SIG-M5 (cell line): Measurements from ENCODE around the gene CATSPERE.
"Not testable (repeated sequence)": the region's sequence is repeated elsewhere in the genome, so short reads cannot be mapped to it uniquely, and the experiment has no call there.

ENCODE experiments used
- DNase-seq: peaks from one replicate; lab custom pipeline; 2025; lab: John Stamatoyannopoulos, UW

The CATSPERE gene

DNA sequence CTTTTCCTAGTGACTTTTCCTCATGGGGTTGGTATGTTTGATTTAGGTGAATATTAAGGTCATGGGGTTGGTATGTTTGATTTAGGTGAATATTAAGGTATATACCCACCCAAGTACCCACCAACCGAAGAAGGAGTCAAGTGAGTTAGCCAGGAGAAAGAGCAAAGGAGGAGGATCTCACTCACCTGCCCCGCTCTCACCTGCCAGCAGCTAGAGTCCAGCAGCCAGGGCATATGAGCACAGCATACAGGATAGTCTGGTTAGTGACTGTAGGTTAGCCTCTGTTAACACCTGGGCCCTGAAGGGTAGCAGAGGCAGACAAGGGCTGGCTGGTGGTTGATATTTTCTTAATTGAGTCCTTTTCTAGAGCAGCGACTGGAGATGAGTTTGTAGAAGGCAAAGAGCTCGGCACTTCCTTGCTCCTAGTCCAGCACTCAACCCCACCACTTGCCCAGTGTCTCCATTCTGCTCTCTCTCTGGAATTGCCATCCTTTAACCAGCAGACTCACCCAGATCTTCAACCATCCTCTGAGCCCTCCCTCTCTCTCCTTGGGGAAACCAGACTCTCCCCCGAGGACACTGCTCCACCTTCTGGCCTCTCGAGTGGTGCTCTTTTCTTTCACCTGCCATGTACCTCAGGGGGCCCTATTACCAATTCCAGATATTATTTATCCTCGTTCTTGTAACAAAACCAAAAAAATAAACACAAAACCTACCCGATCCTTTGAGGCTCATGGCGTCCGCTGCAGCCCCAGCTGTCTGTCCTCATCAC, 175.6 kb downstream of the CATSPERE start:
- DNase-seq: no peak

- no peak for DNase-seq
These were observed 178.5 kb downstream of the CATSPERE start for GRCh38 chr1:244639561-244639960.

- DNase-seq: no peak
These were observed 179.8 kb downstream of the CATSPERE start for GRCh38 chr1:244640917-244641316.

DNA sequence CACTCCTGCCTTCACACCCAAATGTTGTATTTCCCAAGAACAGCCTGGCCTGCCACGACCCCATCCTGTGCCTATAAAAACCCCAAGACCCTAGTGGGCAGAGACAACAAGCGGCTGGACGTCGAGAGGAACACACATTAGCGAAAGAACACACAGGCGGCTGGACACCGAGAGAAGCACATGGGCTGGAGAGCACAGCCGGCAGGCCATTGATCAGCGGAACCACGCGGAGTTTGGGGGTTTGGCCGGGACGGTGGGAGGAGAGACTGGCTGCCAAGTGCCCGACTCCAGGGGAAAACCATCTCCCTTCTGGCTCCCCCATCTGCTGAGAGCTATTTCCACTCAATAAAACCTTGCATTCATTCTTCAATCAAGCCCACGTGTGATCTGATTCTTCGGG, 181.5 kb downstream of the CATSPERE start:
- no peak for DNase-seq

GRCh38 chr1:244642988-244643387, 181.9 kb downstream of the CATSPERE start:
- no peak for DNase-seq

- DNase-seq: no peak
These were observed 184.3 kb downstream of the CATSPERE start for GRCh38 chr1:244645414-244645813.

- no peak for DNase-seq
These were observed 184.8 kb downstream of the CATSPERE start for GRCh38 chr1:244645890-244646289.

GRCh38 chr1:244647819-244648218, 186.7 kb downstream of the CATSPERE start:
- DNase-seq: no peak

GRCh38 chr1:244651956-244652622, 191.0 kb downstream of the CATSPERE start:
- DNase-seq: no peak

DNA sequence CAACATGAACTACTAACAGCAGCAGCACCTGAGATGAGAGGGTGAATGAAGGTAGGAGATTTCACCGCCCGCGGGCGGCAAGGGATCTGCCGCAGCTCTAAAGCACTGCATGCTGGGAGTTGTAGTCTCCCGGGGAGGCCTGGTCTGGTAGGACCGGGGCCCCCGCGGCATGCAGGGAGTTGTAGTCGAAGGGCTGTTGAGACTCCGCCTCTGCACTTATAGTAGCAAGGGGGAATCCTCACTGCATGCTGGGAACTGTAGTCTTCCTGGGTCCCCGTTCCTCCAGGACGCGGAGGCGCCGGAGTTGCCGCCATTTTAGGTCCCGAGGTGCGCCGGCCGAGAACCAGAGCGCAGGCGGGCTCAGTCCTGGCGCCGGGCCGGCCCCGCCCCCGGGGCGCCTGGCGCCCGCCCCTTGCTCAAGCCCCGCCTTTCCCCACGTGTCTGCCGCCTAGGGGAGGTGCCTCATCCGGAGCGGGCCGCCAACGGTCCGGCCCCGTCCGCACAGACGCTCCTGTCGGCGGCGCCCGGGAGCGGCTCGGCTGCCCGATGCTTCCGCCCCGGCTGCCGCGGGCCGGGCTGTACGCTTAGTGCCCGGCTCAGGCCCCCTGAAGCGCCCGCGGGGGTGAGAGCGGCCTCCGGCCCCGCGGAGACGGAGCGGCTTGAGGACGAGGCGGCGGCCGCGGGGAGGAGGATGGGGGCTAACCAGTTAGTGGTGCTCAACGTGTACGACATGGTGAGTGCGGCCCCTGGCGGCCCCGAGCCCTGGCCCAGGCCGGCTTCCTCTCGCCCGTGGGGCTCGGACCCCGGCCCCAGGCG, 191.8 kb downstream of the CATSPERE start, which contains the start of gene DESI2:
Gene DESI2, plus strand, starts transcription at position 504 of the 816 bp plus-strand sequence. Its CDS starts 188 bp downstream, at position 692.
- peak; percentile 98 for DNase-seq

DNA sequence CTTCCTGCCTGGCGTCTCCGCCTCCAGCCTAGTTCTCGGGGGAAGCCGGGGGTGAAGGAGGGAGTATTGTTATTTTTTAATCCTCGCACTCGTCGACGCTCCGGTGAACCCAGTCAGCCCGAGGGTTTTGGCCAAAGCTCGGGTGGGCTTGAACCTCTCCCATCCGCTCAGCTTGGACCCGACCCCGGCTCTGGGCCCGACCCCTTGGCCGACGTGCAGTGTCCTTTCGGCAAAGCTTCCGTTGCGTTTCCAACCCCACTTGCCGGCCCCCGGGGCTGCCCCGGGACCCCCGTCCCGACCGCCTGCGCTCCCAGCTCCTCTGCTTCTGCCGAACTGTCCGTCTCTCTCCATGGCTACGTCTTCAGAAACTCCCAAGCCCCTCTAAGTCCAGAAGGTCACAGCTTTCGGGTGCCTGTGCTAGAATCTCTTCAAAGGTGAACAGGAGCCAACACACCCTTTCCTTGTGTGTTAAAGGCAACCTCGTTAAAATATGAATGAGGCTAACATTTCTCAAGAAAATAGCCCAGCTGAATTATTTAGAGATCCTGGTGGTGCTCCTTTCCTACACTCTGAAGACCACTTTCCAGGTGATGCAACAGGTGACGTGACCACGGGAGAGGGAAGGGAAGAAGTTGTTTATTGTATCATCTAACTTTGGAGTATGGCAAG, 192.5 kb downstream of the CATSPERE start:
- DNase-seq: no peak

DNA sequence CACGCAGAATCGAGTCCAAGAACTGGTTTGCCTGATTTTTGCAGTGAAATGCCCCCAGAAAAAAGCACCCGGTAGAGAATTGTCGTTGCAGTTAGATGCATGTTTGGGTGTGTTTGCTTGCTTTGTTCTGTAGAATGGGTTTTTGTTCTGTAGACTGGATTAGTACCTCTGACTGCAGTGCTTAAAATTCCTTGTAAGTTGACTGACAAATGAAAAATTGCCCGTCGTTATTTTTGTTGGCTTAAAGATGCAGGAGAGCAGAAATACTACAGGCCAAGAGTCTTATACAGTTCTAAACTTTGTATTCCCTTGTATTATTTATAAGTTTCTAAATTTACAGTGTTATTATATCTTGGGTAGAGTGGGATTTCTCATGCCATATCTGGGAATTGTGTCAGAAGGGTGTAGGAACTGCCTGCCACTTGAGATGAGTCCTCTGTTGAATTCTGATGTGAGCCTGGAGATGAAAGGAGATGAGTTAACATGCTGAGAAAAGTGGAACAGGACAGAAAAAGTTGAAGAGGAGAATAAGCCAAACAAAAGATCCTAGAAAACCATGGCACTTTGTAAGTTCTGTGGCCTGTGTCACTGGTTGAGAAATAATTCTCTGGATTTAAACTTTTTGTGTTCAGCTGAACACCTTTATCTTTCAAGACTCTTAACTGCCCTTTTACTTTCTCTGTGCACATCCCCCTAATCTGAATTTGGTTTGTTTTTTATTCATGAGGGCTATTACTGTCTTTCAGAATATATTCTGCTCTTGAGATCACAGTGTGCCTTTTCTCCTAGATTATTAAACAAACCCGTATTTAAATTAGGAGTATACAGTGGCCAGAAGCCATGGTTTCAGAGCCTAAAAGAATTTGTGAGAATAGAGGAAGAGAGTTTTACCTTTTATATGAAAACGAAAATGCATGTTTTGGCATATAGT, 193.3 kb downstream of the CATSPERE start:
- DNase-seq: no peak

- DNase-seq: no peak
These were observed 194.1 kb downstream of the CATSPERE start for GRCh38 chr1:244655186-244655585.

GRCh38 chr1:244657421-244657820, 196.3 kb downstream of the CATSPERE start:
- no peak for DNase-seq

GRCh38 chr1:244659694-244660093, 198.6 kb downstream of the CATSPERE start:
- no peak for DNase-seq

DNA sequence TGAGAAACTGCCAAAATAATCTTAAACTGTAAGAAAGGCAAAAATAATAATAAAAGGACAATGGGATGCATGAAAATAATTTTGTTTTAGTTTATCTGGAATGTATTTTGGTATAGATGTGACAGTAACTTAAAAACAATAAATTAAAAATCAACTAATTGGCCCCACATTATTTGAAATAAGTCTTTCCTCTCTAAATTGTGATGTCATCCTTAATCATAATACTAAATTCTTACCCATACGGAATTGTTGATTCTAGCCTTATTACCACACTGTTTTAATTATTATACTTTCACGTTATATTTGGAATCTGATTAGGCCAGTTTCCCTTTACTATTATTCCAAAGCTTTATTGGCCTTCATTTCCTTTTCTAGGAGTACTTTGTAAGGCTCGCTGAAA, 199.5 kb downstream of the CATSPERE start:
- DNase-seq: no peak

DNA sequence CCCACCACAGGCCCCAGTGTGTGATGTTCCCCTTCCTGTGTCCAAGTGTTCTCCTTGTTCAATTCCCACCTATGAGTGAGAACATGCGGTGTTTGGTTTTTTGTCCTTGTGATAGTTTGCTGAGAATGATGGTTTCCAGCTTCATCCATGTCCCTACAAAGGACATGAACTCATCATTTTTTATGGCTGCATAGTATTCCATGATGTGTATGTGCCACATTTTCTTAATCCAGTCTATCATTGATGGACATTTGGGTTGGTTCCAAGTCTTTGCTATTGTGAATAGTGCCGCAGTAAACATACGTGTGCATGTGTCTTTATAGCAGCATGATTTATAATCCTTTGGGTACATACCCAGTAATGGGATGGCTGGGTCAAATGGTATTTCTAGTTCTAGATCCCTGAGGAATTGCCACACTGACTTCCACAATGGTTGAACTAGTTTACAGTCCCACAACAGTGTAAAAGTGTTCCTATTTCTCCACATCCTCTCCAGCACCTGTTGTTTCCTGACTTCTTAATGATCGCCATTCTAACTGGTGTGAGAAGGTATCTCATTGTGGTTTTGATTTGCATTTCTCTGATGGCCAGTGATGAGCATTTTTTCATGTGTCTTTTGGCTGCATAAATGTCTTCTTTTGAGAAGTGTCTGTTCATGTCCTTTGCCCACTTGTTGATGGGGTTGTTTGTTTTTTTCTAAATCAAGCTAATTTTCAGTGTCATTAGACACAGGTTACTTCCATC, 200.7 kb downstream of the CATSPERE start:
- not testable (repeated sequence) for DNase-seq

- DNase-seq: no peak
These were observed 201.5 kb downstream of the CATSPERE start for GRCh38 chr1:244662599-244662998.

DNA sequence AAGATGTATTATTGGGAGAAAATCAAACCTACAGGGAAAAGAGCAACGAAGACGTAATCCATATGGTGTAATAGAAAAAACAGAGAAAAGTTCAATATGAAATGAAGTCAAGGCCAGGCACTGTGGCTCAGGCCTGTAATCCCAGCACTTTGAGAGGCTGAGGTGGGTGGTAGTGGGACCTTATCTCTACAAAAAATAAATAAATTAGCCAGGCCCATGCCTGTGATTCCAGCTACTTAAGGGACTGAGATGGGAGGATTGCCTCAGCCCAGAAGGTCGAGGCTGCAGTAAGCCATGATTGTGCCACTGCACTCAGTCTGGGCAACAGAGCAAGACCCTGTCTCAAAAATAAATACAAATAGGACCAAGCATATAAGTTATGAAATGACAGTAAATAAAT, 203.3 kb downstream of the CATSPERE start:
- DNase-seq: no peak

GRCh38 chr1:244665771-244666217, 204.7 kb downstream of the CATSPERE start:
- no peak for DNase-seq
